Ascending aorta (tissue), 2 donors: ENCODE measurements around the gene UEVLD. TPM values are rescaled to one million over a fixed set of nuclear protein-coding genes. Genes with fewer than 3 reads are reported as not detected.

Experiments used
- DNase-seq, 2 donors: peaks; one replicate each; pipeline ENCODE4 v3.0.0-alpha.2; 2019; ENCODE audit warnings: low spot score in 2 of 2
- H3K27ac ChIP-seq, 2 donors: fragments of 200-600 bp; sonication (generic); one replicate each; pipeline ENCODE4 v1.5.1; 2016 to 2017; ENCODE audit warnings: mild to moderate bottlenecking in 1 of 2
- H3K27me3 ChIP-seq: fragments of 200-600 bp; sonication (generic); one replicate; pipeline ENCODE4 v1.5.1; 2017
- H3K36me3 ChIP-seq, 2 donors: fragments of 200-600 bp; sonication (generic); one replicate each; pipeline ENCODE4 v1.5.1; 2016
- H3K4me1 ChIP-seq, 2 donors: fragments of 200-600 bp; sonication (generic); one replicate each; pipeline ENCODE4 v1.5.1; 2016 to 2017; ENCODE audit warnings: mild to moderate bottlenecking in 1 of 2
- H3K4me3 ChIP-seq, 2 donors: fragments of 200-600 bp; sonication (generic); one replicate each; pipeline ENCODE4 v1.5.1; 2016 to 2017; ENCODE audit warnings: mild to moderate bottlenecking in 1 of 2
- H3K9me3 ChIP-seq, 2 donors: fragments of 200-600 bp; sonication (generic); one replicate each; pipeline ENCODE4 v1.5.1; 2016
- intact Hi-C: fragments of 100-400 bp; cut with DNase I; formaldehyde crosslinking; loops from one replicate; pipeline ENCODE4 v1.15.1; 2023
- total RNA-seq: library from RNA; depleted of rRNA; stranded (reverse); fragments of >200 nt; gene quantifications from one replicate; pipeline ENCODE4 v1.1.0, GENCODE V29; 2016
- TF ChIP-seq, protein P1 (sequence below), 3 experiments: fragments of 200-600 bp in 2 of 3; fragments of 450-650 bp in 1 of 3; sonication (generic) in 2 of 3; IDR thresholded peaks; one replicate each; pipeline ENCODE4 v1.5.1; 2016 to 2019; ENCODE audit warnings: antibody characterized with exemption in 3 of 3, mild to moderate bottlenecking in 1 of 3, moderate library complexity in 1 of 3

UEVLD gene
- total RNA-seq, result 10.1 TPM

DNA sequence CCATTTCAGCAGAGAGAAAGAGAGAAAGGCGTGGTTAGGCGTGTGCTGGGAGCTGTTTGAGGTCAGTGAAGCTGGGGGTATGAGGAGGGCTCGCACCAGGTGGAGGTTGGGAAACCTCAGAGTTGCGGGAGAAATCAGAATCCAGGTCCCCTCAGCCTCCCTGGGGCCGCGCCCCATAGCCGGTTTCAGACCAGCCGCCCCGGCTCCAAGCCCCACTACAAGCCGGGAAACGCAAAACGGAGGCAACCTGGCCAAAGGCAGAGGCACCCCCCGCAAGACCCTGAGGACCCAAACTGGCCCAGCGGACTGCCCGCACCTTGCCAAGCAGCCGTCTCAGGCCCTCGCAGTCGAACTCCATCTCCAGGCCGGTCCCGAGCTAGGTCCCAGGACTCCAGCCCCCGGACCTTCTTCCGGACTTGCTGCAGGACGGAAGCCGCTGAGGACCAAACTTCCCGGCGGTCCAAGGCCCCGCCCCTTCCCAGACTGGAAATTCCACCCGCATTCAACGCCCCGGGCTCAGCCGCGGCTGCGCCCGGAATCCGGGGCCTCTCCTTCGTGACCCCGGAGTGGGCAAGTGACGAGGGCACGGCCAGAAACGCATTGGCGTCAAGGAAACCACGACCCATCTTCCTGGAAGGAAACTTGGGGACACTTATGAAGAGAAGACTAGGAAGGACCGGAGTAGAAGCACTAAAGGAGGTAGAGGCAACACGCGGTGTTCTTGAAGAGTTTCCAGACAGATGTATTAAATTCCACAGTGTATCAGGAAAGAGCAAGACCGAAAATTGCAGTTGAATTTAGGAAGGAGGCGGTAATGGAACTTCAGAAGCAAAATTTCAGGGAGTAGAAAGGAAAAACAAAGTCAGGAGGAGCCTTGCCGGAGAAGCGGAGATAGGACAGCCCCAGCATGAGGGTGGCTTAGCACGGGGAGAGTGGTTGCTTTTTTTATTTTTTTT is at the start of gene UEVLD:
Gene UEVLD, minus strand, starts transcription at position 438 of the 956 bp plus-strand sequence. Its CDS starts 80 bp downstream, at position 358.
- peak; percentile 33 to 94 for DNase-seq
- Histone ChIP-seq H3K9me3 (no peaks in the 10 kb centered on the region), H3K4me3 (peak within 1 kb of the TSS; percentile 69 to 97), H3K27me3 (no peaks in the 10 kb centered on the region), H3K36me3 (no peaks in the 10 kb centered on the region), H3K27ac (peak within 1 kb of the TSS; percentile 75 to 90), H3K4me1 (peaks cover 8 to 21% of the 10 kb centered on the region in 2 donors)
- TF ChIP-seq, protein P1, sequence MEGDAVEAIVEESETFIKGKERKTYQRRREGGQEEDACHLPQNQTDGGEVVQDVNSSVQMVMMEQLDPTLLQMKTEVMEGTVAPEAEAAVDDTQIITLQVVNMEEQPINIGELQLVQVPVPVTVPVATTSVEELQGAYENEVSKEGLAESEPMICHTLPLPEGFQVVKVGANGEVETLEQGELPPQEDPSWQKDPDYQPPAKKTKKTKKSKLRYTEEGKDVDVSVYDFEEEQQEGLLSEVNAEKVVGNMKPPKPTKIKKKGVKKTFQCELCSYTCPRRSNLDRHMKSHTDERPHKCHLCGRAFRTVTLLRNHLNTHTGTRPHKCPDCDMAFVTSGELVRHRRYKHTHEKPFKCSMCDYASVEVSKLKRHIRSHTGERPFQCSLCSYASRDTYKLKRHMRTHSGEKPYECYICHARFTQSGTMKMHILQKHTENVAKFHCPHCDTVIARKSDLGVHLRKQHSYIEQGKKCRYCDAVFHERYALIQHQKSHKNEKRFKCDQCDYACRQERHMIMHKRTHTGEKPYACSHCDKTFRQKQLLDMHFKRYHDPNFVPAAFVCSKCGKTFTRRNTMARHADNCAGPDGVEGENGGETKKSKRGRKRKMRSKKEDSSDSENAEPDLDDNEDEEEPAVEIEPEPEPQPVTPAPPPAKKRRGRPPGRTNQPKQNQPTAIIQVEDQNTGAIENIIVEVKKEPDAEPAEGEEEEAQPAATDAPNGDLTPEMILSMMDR (IDR thresholded peaks at IDR 0.05), result no peak
- intact Hi-C loops, result loop anchor here (1.0 to 5.0 kb wide), 8 partner anchors 30 to 576 kb away; partner anchors contain the start of genes SERGEF, SPTY2D1 and TSG101

DNA sequence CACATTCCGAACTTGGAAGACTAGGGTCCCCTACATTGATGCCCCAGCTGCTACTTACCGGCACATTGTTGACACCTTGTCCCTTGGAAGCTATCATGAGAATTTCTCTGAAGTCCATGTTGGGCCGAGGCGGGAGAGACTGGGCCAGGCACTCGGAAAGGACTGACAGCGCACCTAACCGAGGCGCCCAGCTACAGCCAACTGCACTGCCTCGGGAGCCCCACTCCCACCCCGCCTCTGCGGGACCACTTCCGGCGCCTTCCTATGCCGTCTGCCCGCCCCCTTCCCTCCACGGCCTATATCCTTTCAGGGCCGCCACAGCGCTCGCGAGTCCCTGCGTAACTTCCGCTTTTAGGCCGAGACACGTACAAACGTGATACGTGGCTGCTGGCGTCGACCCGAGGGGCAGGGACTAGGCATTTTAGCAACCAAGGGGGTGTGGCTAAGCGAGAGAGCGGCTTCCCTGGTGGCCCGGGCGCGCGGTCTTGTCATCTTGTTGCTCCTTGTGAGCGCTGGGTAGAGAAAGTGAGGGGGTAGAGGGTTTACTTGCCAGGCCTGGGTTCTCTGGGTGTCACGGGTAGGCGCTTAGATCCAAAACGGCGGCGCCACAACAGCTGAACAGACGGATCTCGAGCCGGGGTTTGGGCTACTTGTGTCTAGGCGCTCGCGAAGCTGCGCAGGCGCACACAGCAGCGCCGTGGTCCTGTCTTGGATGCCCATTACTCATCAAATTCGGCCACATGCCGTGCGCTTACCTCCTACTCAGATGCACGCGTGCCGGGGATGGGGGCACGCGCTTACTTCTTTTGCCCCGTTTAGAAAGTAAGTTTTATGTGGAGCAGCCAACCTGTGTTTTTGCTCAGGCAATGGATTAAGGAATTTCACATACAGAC is 45.9 kb upstream of the UEVLD start, which contains the start of gene SPTY2D1:
Gene SPTY2D1, minus strand, starts transcription at position 203 of the 893 bp plus-strand sequence. Its CDS starts 85 bp downstream, at position 118.
- peak; percentile 99 to 100 for DNase-seq
- H3K27ac ChIP-seq, result peak within 1 kb of the TSS; percentile 96
- H3K4me1 ChIP-seq, result peaks cover 0 to 12% of the 10 kb centered on the region in 2 donors
- no peaks in the 10 kb centered on the region for H3K27me3 ChIP-seq
- intact Hi-C loops, result loop anchor here (1.0 to 5.0 kb wide), 10 partner anchors 16 to 1557 kb away; partner anchors contain the start of genes GTF2H1, HPS5, RPS13 and SERGEF
- no peaks in the 10 kb centered on the region for H3K9me3 ChIP-seq
- TF ChIP-seq, protein P1 (IDR thresholded peaks at IDR 0.05), result no peak
- H3K4me3 ChIP-seq, result peak within 1 kb of the TSS; percentile 84 to 99
- no peaks in the 10 kb centered on the region for H3K36me3 ChIP-seq

DNA sequence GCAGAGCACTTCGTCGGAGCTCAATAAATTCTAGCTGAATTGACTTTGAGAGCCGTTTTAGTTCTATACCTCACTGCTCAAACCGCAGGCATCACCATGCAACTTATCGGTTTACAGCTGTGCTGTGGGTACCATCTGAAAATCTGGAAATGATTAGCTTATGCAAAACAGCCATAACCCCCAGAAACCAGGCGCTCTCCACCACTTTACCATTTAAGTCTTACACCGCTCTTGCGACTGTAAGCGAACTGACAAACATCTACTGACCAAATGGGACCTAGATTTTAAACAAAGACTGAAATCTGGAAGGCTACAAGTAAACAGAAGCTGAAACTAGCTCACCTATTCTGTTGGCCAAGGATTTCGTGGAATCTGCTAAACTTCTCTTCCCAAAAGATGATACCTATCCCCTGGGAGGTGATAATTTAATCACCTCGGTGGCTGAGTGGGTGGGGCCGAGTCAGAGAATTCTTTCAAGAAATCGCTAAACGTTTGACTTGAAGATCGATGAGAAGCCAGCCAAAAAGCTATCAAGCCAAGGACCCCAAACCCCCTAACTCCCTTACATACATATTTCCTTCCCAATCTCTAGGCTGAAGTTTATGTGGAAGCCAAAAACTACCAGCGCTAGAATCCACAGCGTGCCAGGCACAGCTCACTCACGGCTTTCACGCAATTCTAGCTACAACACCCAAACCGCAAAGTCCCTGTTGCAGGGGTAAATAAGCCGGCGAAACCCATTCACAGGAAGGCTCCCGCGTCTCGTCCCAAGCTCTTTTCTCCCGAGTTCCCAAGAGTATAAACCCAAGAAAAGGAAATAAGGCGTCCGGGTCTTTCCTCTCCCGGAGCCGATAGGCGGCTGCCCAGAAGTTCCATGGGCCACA is 45.0 kb upstream of the UEVLD start:
- no peaks in the 10 kb centered on the region for H3K27me3 ChIP-seq
- H3K4me3 ChIP-seq, result peak overlapping the region; percentile 84 to 99
- peak overlapping the region; percentile 96 for H3K27ac ChIP-seq
- peaks cover 0 to 12% of the 10 kb centered on the region in 2 donors for H3K4me1 ChIP-seq
- TF ChIP-seq, protein P1 (IDR thresholded peaks at IDR 0.05), result no peak
- no peaks in the 10 kb centered on the region for H3K9me3 ChIP-seq
- DNase-seq, result no peak
- H3K36me3 ChIP-seq, result no peaks in the 10 kb centered on the region
- intact Hi-C loops, result loop anchor here (1.0 to 5.0 kb wide), 10 partner anchors 15 to 1556 kb away; partner anchors contain the start of genes GTF2H1, HPS5, RPS13 and SERGEF

DNA sequence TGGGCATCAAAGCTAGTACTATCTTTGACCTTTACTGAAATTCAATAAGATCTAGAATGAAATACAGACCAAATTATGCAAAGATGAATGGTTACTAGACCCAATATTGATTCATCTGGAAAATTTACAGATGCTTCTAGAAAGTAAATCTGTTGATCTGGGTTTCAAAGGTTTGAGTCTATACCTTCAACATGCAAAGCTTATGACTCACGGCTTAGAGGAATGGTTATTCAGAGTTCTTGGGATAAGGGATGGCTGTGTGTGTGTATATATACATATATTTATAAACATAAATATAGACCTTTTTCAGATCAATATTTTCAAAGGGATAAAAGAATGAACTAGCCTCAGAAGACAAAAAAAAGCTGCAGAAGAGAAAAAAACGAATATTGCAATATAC is 44.3 kb upstream of the UEVLD start:
- Histone ChIP-seq H3K27ac (no peak overlapping the region), H3K36me3 (no peaks in the 10 kb centered on the region), H3K27me3 (no peaks in the 10 kb centered on the region), H3K4me1 (peaks cover 0 to 12% of the 10 kb centered on the region in 2 donors), H3K4me3 (peak overlapping the region; percentile 84 to 99), H3K9me3 (no peaks in the 10 kb centered on the region)
- intact Hi-C loops, result loop anchor here (5.0 kb wide), 2 partner anchors 89 to 1556 kb away; partner anchors contain the start of gene RPS13
- TF ChIP-seq, protein P1 (IDR thresholded peaks at IDR 0.05), result no peak
- DNase-seq, result no peak
